Suppressor macrophage treated with lipopolysaccharide for 1 hour (primary cell): ENCODE measurements around the gene BAG5.
"Not testable (repeated sequence)": the region's sequence is repeated elsewhere in the genome, so short reads cannot be mapped to it uniquely, and the experiment has no call there.

ENCODE experiments used
- DNase-seq, 3 donors: peaks; one replicate each; pipeline ENCODE4 v3.0.0-alpha.2; 2020 to 2022

BAG5 gene

GRCh38 chr14:103533999-103534575 is 28.4 kb downstream of the BAG5 start:
- DNase-seq, result no peak

GRCh38 chr14:103533137-103533998 is 29.1 kb downstream of the BAG5 start:
- DNase-seq, result peak; percentile 62 to 86 (median 72)

GRCh38 chr14:103532216-103533136 is 30.0 kb downstream of the BAG5 start:
- DNase-seq, result no peak

- no peak for DNase-seq
Observed at GRCh38 chr14:103531421-103532215, 30.8 kb downstream of the BAG5 start.

GRCh38 chr14:103530831-103531230 is 31.6 kb downstream of the BAG5 start:
- no peak for DNase-seq

- DNase-seq, result peak in 1 of 3 donors; percentile 29
Observed at GRCh38 chr14:103530390-103530789, 32.1 kb downstream of the BAG5 start.

- DNase-seq, result peak in 1 of 3 donors; percentile 52
Observed at GRCh38 chr14:103529383-103530365, 32.8 kb downstream of the BAG5 start.

- peak; percentile 91 to 96 (median 93) for DNase-seq
Observed at GRCh38 chr14:103528587-103529382, 33.7 kb downstream of the BAG5 start, which contains the start of gene TRMT61A. Gene TRMT61A (plus strand): TSS chr14:103529196. CDS start chr14:103529979, 783 bp downstream.

GRCh38 chr14:103528146-103528586 is 34.3 kb downstream of the BAG5 start:
- DNase-seq, result no peak

GRCh38 chr14:103527408-103528145 is 34.9 kb downstream of the BAG5 start:
- DNase-seq, result peak; percentile 92 to 95 (median 93)

GRCh38 chr14:103526914-103527248 is 35.6 kb downstream of the BAG5 start:
- peak in 1 of 3 donors; percentile 41 for DNase-seq

GRCh38 chr14:103526247-103526913 is 36.1 kb downstream of the BAG5 start:
- peak; percentile 59 to 77 (median 70) for DNase-seq

- not testable (repeated sequence) for DNase-seq
Observed at GRCh38 chr14:103525430-103526246, 36.8 kb downstream of the BAG5 start.

GRCh38 chr14:103524002-103524935 is 38.2 kb downstream of the BAG5 start:
- DNase-seq, result no peak

- no peak for DNase-seq
Observed at GRCh38 chr14:103523575-103523954, 38.9 kb downstream of the BAG5 start.
